K562 (cell line): ENCODE data around the gene BARHL2. TPM values are rescaled to one million over a fixed set of nuclear protein-coding genes. Genes with fewer than 3 reads are reported as not detected.

Experiments used
- ADNP ChIP-seq: fragments of 200-800 bp; sonication (Bioruptor generic); IDR thresholded peaks from 2 replicates; pipeline ENCODE4 v1.6.1; 2016; ENCODE audit warnings: missing genetic modification characterization, missing compliant biosample characterization
- ASH1L ChIP-seq: fragments of 450-650 bp; IDR thresholded peaks from 2 replicates; pipeline ENCODE4 v1.6.1; 2018; ENCODE audit warnings: borderline replicate concordance, mild to moderate bottlenecking, low read depth; ENCODE audit not compliant: partially characterized antibody
- ATF4 ChIP-seq: fragments of 450-650 bp; formaldehyde crosslinking; IDR thresholded peaks from 2 replicates; pipeline ENCODE4 v1.4.0; 2022; ENCODE audit warnings: mild to moderate bottlenecking, moderate library complexity
- EHMT2 ChIP-seq: fragments of 450-650 bp; IDR thresholded peaks from 2 replicates; pipeline ENCODE4 v1.6.1; 2018; ENCODE audit warnings: antibody characterized with exemption
- FOXJ2 ChIP-seq: fragments of 200-800 bp; sonication (Bioruptor generic); IDR thresholded peaks from 2 replicates; pipeline ENCODE4 v1.6.1; 2016; ENCODE audit warnings: missing genetic modification characterization, missing compliant biosample characterization
- HMBOX1 ChIP-seq: sonication (generic); IDR thresholded peaks from 2 replicates; pipeline ENCODE4 v1.6.1; 2016
- MAX ChIP-seq: sonication (generic); formaldehyde crosslinking; IDR thresholded peaks from 2 replicates; pipeline ENCODE4 v1.9.0; 2022; ENCODE audit warnings: mild to moderate bottlenecking, missing genetic modification reagents
- MBD1 ChIP-seq: fragments of 250-450 bp; sonication (Bioruptor Pico); IDR thresholded peaks from 2 replicates; pipeline ENCODE4 v1.8.0; 2022; ENCODE audit warnings: inconsistent platforms
- NR1H2 ChIP-seq: sonication (generic); formaldehyde crosslinking; IDR thresholded peaks from 2 replicates; pipeline ENCODE4 v1.4.0; 2020; ENCODE audit warnings: mild to moderate bottlenecking, missing genetic modification reagents
- OTX1 ChIP-seq: fragments of 450-650 bp; formaldehyde crosslinking; IDR thresholded peaks from 2 replicates; pipeline ENCODE4 v1.4.0; 2022; ENCODE audit warnings: mild to moderate bottlenecking
- RAD51 ChIP-seq: fragments of 450-650 bp; IDR thresholded peaks from 2 replicates; pipeline ENCODE4 v1.7.1; 2016; ENCODE audit warnings: low read depth, mild to moderate bottlenecking, borderline replicate concordance
- SRF ChIP-seq, 2 experiments: fragments of 250-450, 450-650 bp in 1 of 2; sonication (Bioruptor Pico) in 1 of 2; sonication (generic) in 1 of 2; formaldehyde crosslinking; IDR thresholded peaks; 2 replicates each; pipeline versions ENCODE4 v1.5.0 to v1.5.1; 2020 to 2022; ENCODE audit warnings: mild to moderate bottlenecking in 1 of 2, missing genetic modification reagents in 1 of 2
- ZFPM2 ChIP-seq: fragments of 250-450 bp; sonication (Bioruptor Pico); IDR thresholded peaks from 2 replicates; pipeline ENCODE4 v1.5.1; 2022; ENCODE audit warnings: mild to moderate bottlenecking
- ZNF318 ChIP-seq, 2 experiments: fragments of 450-650 bp; IDR thresholded peaks; 2 replicates each; pipeline ENCODE4 v1.6.1; 2016; ENCODE audit warnings: mild to moderate bottlenecking in 2 of 2, borderline replicate concordance in 1 of 2, low read depth in 1 of 2, moderate library complexity in 1 of 2
- ZNF354B ChIP-seq: fragments of 250-450 bp; sonication (Bioruptor Pico); IDR thresholded peaks from 2 replicates; pipeline ENCODE4 v1.4.0; 2020
- ZNF384 ChIP-seq: IDR thresholded peaks from 2 replicates; pipeline ENCODE4 v1.6.1; 2012; ENCODE audit warnings: low read depth, low read length, improper control_type of control experiment
- polyA plus RNA-seq, 8 experiments: library from polyadenylated mRNA; depleted of rRNA in 4 of 8; stranded (reverse) in 5 of 8; unstranded in 3 of 8; fragments of >200 nt; fragmentation: Nextera tagmentation in 2 of 8; fragmentation: Illumina TruSeq in 1 of 8; extraction: Ambion mirVana in 2 of 8; extraction: Trizol in 1 of 8; gene quantifications; 2 replicates each; pipeline versions ENCODE4 v1.2.1 to v1.2.3, GENCODE V29; 2011 to 2014; ENCODE audit warnings: inconsistent platforms in 1 of 8, missing spikeins in 1 of 8
- total RNA-seq, 7 experiments: library from RNA; depleted of rRNA in 6 of 7; stranded (reverse); fragments of >200 nt in 6 of 7; fragmentation: Illumina TruSeq in 2 of 7; extraction: Trizol in 2 of 7; gene quantifications; 2 replicates each; pipeline versions ENCODE4 v1.2.1 to v1.2.3, GENCODE V29; 2011 to 2021; ENCODE audit warnings: low replicate concordance in 1 of 7

BARHL2 gene
- total and polyA plus RNA-seq, 9 of the 15 experiments (the other 6 are each of a cell fraction or from before 2014, with no cell fraction given): 0.06 to 0.11 (median 0.09) TPM; not detected in 6

GRCh38 chr1:90730243-90731022, 13.3 kb upstream of the BARHL2 start (continued):
- TF ChIP-seq ZNF384 (0 out of 2 replicates have a peak, but pooled peaks have one; percentile 23), FOXJ2 (no peak), ASH1L (no peak), ZNF318 (IDR thresholded peaks at IDR 0.05; ENCODE audit: borderline replicate concordance in 1 of 2, low read depth in 1 of 2) (no peak), RAD51 (no peak), HMBOX1 (no peak), ADNP (tag) (no peak), SRF (CRISPR knock-in tag; IDR thresholded peaks at IDR 0.05) (no peak), ZNF354B (no peak), MBD1 (no peak), NR1H2 (CRISPR knock-in tag) (no peak), EHMT2 (no peak), OTX1 (CRISPR knock-in tag) (no peak), MAX (CRISPR knock-in tag) (no peak), ATF4 (CRISPR knock-in tag) (no peak), ZFPM2 (CRISPR knock-in tag) (no peak)
